GM12878 (cell line): ENCODE results near the gene CTNS. TPM values are rescaled to one million over a fixed set of nuclear protein-coding genes. Genes with fewer than 3 reads are reported as not detected.

Experiments
- ATAC-seq: fragments of 200-7000 bp; cut with Tn5 transposase; 3 replicates; pipeline ENCODE4 v1.9.1; 2020; ENCODE audit warnings: mild to moderate bottlenecking, moderate library complexity
- BruUV-seq: library from RNA; stranded (reverse); fragments of 400-500 nt; replicated peaks from 2 replicates; lab custom pipeline; 2021; lab: Mats Ljungman, UMichigan
- CTCF ChIA-PET: fragments of 300-600 bp; sonication (Branson Sonifier 250); formaldehyde crosslinking; extraction: SDS; loops from one replicate; lab custom pipeline; 2021; ENCODE audit warnings: inconsistent platforms; lab: Yijun Ruan, JAX
- POLR2A ChIA-PET: fragments of 350-600 bp; formaldehyde crosslinking; extraction: SDS; loops from one replicate; lab custom pipeline; 2021; ENCODE audit warnings: inconsistent platforms; lab: Charles Lee
- RAD21 ChIA-PET: fragments of 300-600 bp; sonication (Branson Sonifier 250); formaldehyde crosslinking; loops from one replicate; lab custom pipeline; 2023; ENCODE audit warnings: antibody characterized with exemption; ENCODE audit not compliant: unreplicated experiment; lab: Charles Lee
- SMC1A ChIA-PET: fragments of 300-600 bp; sonication (Branson Sonifier 250); formaldehyde crosslinking; loops from one replicate; lab custom pipeline; 2023; ENCODE audit not compliant: unreplicated experiment, uncharacterized antibody; lab: Charles Lee
- DNase-seq: peaks from one replicate; pipeline ENCODE4 v3.0.0-alpha.2; 2011; ENCODE audit warnings: low read depth, low spot score
- FAIRE-seq: peaks from 3 replicates; lab custom pipeline; 2011; peaks lifted over from hg19 to GRCh38; lab: Jason Lieb, UNC
- H2AFZ ChIP-seq: 2 replicates; pipeline ENCODE4 v1.6.0; 2011; ENCODE audit warnings: low read depth, low read length, control low read depth; ENCODE audit not compliant: control insufficient read depth
- H3K27ac ChIP-seq: 2 replicates; pipeline ENCODE4 v1.5.1; 2011; ENCODE audit warnings: control low read depth; ENCODE audit not compliant: control insufficient read depth, insufficient read depth
- H3K27me3 ChIP-seq, 2 experiments: replicated peaks in 1 of 2; 2 replicates each; pipeline versions ENCODE4 v1.6.0 to v1.6.1; 2011; ENCODE audit warnings: low read length in 1 of 2; ENCODE audit not compliant: control insufficient read depth in 2 of 2, insufficient read depth in 2 of 2
- H3K36me3 ChIP-seq, 2 experiments: 2 replicates each; pipeline ENCODE4 v1.5.1; 2011; ENCODE audit warnings: low read length in 1 of 2; ENCODE audit not compliant: control insufficient read depth in 2 of 2, insufficient read depth in 2 of 2
- H3K4me1 ChIP-seq: 2 replicates; pipeline ENCODE4 v1.6.1; 2011; ENCODE audit warnings: mild to moderate bottlenecking, low read length, moderate library complexity, mixed read lengths; ENCODE audit not compliant: control insufficient read depth, insufficient read depth
- H3K4me2 ChIP-seq: 2 replicates; pipeline ENCODE4 v1.6.0; 2011; ENCODE audit warnings: control low read depth; ENCODE audit not compliant: control insufficient read depth, insufficient read depth
- H3K4me3 ChIP-seq: fragments of 200-600 bp; sonication (generic); 2 replicates; pipeline ENCODE4 v1.5.1; 2016
- H3K79me2 ChIP-seq: 2 replicates; pipeline ENCODE4 v1.6.0; 2011; ENCODE audit warnings: low read length; ENCODE audit not compliant: control insufficient read depth, insufficient read depth
- H3K9ac ChIP-seq: 2 replicates; pipeline ENCODE4 v1.8.0; 2011; ENCODE audit warnings: low read length, control low read depth, mixed read lengths; ENCODE audit not compliant: control insufficient read depth, insufficient read depth
- H3K9me3 ChIP-seq: replicated peaks from 3 replicates; pipeline ENCODE4 v1.5.1; 2011; ENCODE audit warnings: mild to moderate bottlenecking, low read length; ENCODE audit not compliant: control insufficient read depth, insufficient read depth
- H4K20me1 ChIP-seq: 2 replicates; pipeline ENCODE4 v1.6.0; 2011; ENCODE audit not compliant: control insufficient read depth, insufficient read depth
- EGR1 ChIP-seq, 2 experiments: IDR thresholded peaks; 1 replicate in 1 of 2; 2 replicates in 1 of 2; pipeline ENCODE4 v1.6.1; 2011 to 2012; ENCODE audit warnings: low read depth in 2 of 2, low read length in 2 of 2, borderline replicate concordance in 1 of 2, mild to moderate bottlenecking in 1 of 2, moderate library complexity in 1 of 2
- ESRRA ChIP-seq: IDR thresholded peaks from 2 replicates; pipeline ENCODE4 v1.6.1; 2012; ENCODE audit warnings: mild to moderate bottlenecking, low read length, improper control_type of control experiment
- HDAC2 ChIP-seq: fragments of 200-600 bp; sonication (generic); IDR thresholded peaks from 2 replicates; pipeline ENCODE4 v1.6.1; 2017
- JUNB ChIP-seq: IDR thresholded peaks from 2 replicates; pipeline ENCODE4 v1.6.1; 2016; ENCODE audit warnings: antibody characterized with exemption, mild to moderate bottlenecking
- LARP7 ChIP-seq: fragments of 450-650 bp; IDR thresholded peaks from 2 replicates; pipeline ENCODE4 v1.6.1; 2017; ENCODE audit warnings: mild to moderate bottlenecking
- NR2C2 ChIP-seq: IDR thresholded peaks from 2 replicates; pipeline ENCODE4 v1.6.1; 2011; ENCODE audit warnings: borderline replicate concordance, low read depth; ENCODE audit not compliant: control insufficient read depth, insufficient read length
- NRF1 ChIP-seq: conservative IDR thresholded peaks from 2 replicates; pipeline ENCODE4 v1.6.1; 2011; ENCODE audit warnings: mild to moderate bottlenecking, low read depth, low read length, improper control_type of control experiment
- SIN3A ChIP-seq: IDR thresholded peaks from 2 replicates; pipeline ENCODE4 v1.6.1; 2012; ENCODE audit warnings: low read depth, low read length, improper control_type of control experiment
- SIX5 ChIP-seq: IDR thresholded peaks from 2 replicates; pipeline ENCODE4 v1.6.1; 2011; ENCODE audit warnings: mild to moderate bottlenecking, low read depth, low read length, moderate library complexity; ENCODE audit not compliant: severe bottlenecking
- SPI1 ChIP-seq: IDR thresholded peaks from 2 replicates; pipeline ENCODE4 v1.6.1; 2011; ENCODE audit warnings: low read depth, mild to moderate bottlenecking, low read length, moderate library complexity, borderline replicate concordance; ENCODE audit not compliant: insufficient read depth
- STAT1 ChIP-seq: fragments of 450-650 bp; conservative IDR thresholded peaks from 2 replicates; pipeline ENCODE4 v1.6.1; 2014; ENCODE audit warnings: antibody characterized with exemption, mild to moderate bottlenecking
- WGBS: methylation state at CpG from one replicate; pipeline ENCODE4 v1.1.6; 2016; ENCODE audit warnings: low lambda C conversion rate; ENCODE audit not compliant: insufficient replicate concordance, insufficient coverage; ENCODE audit errors: missing lambda C conversion rate; 5-methylcytosine and 5-hydroxymethylcytosine counted together
- in situ Hi-C: fragments of 300-500 bp; cut with MboI; formaldehyde crosslinking; loops from 9 replicates; pipeline ENCODE4 v1.14.3; 2018; ENCODE audit warnings: mixed read lengths
- intact Hi-C: fragments of 100-400 bp; cut with micrococcal nuclease; formaldehyde crosslinking; loops from one replicate; pipeline ENCODE4 v1.14.2; 2022; ENCODE audit not compliant: unreplicated experiment
- polyA plus RNA-seq, 11 experiments: library from polyadenylated mRNA; depleted of rRNA in 4 of 11; unstranded in 6 of 11; stranded (reverse) in 5 of 11; fragments of >200 nt; fragmentation: Nextera tagmentation in 4 of 11; fragmentation: Illumina TruSeq in 1 of 11; extraction: Ambion mirVana in 4 of 11; extraction: Trizol in 1 of 11; gene quantifications; 1 replicate in 1 of 11; 2 replicates in 10 of 11; pipeline versions ENCODE4 v1.2.1 to v1.2.3, GENCODE V29; 2011 to 2016; ENCODE audit warnings: inconsistent platforms in 2 of 11, missing spikeins in 2 of 11, low read depth in 1 of 11
- total RNA-seq, 4 experiments: library from RNA; depleted of rRNA in 3 of 4; stranded (reverse); fragments of >200 nt in 3 of 4; fragmentation: Illumina TruSeq in 1 of 4; extraction: Trizol in 1 of 4; gene quantifications; 2 replicates each; pipeline versions ENCODE4 v1.2.1 to v1.2.3, GENCODE V29; 2013 to 2021
- TF ChIP-seq, protein P1 (sequence below): fragments of 450-650 bp; formaldehyde crosslinking; IDR thresholded peaks from 2 replicates; pipeline ENCODE4 v1.4.0; 2020; ENCODE audit warnings: mild to moderate bottlenecking, moderate library complexity
- TF ChIP-seq, protein P2 (sequence below): fragments of 450-650 bp; IDR thresholded peaks from 2 replicates; pipeline ENCODE4 v1.6.1; 2017; ENCODE audit warnings: borderline replicate concordance
- TF ChIP-seq, protein P3 (sequence below): IDR thresholded peaks from 2 replicates; pipeline ENCODE4 v1.6.1; 2011; ENCODE audit warnings: low read depth, mild to moderate bottlenecking, low read length, moderate library complexity, borderline replicate concordance; ENCODE audit errors: extremely low read depth
- TF ChIP-seq, protein P4 (sequence below): fragments of 450-650 bp; IDR thresholded peaks from 2 replicates; pipeline ENCODE4 v1.6.1; 2017; ENCODE audit warnings: mild to moderate bottlenecking

The CTNS gene
- total and polyA plus RNA-seq, 10 of the 15 experiments (the other 5 are each of a cell fraction or from before 2014, with no cell fraction given): 0.92 to 10.7 (median 6.4) TPM

DNA sequence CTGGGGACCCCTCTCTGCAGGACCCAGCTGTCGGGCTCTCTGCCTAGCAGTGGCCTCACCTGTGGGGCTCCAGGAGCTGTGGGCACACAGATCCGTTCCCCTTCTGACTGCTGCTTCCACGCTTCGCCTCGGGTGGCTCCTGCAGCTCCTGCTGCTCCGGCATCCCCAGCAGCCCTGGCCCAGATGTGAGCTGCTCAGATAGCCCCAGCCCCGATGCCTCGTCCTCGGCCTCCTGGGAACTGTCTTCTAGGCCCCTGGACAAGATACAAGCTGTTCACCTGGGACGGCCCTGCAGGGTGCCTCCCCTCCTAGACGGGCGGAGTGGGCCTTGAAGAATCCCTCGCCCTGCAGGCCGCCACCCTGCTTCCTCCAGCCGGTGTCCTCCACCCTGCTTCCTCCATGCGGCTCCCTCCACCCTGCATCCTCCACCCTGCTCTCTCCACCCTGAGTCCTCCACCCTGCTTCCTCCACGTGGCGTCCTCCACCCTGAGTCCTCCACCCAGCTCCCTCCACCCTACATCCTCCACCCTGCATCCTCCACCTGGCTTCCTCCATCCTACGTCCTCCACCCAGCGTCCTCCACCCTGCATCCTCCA, 43.1 kb downstream of the CTNS start:
- ChIA-PET RAD21 (no interaction called here), CTCF (interaction anchor here (1.3 kb wide), 1 partner anchor 58 kb away, joined by 6 read pairs; no protein-coding TSS in a partner anchor), POLR2A (no interaction called here), SMC1A (interaction anchor here (0.9 kb wide), 1 partner anchor 9 kb away, joined by 3 read pairs; no protein-coding TSS in a partner anchor)
- in situ Hi-C loops (loop anchor here (5.0 kb wide), 1 partner anchor 143 kb away; no protein-coding TSS in a partner anchor), intact Hi-C loops (no loop called here)
- no peak overlapping the region for H3K9ac ChIP-seq
- peaks cover 0 to 7% of the 10 kb centered on the region in 2 experiments; a peak in 2 of 4 replicates for H3K36me3 ChIP-seq
- 54% methylated on average over 19 of the region's 20 CpGs for WGBS
- H3K4me2 ChIP-seq: no peak overlapping the region
- ATAC-seq (no peak), FAIRE-seq (no peak), DNase-seq (no peak)
- H3K9me3 ChIP-seq: no peaks in the 10 kb centered on the region
- BruUV-seq: no TSS peak
- no peaks in the 10 kb centered on the region for H4K20me1 ChIP-seq
- H2AFZ ChIP-seq: no peak overlapping the region
- H3K79me2 ChIP-seq: no peaks in the 10 kb centered on the region
- no peak overlapping the region for H3K4me3 ChIP-seq
- H3K4me1 ChIP-seq: peaks cover 6% of the 10 kb centered on the region; the same call in 1 of the 2 replicates
- H3K27me3 ChIP-seq: no peaks in the 10 kb centered on the region
- no peak overlapping the region for H3K27ac ChIP-seq
- TF ChIP-seq, protein P1, sequence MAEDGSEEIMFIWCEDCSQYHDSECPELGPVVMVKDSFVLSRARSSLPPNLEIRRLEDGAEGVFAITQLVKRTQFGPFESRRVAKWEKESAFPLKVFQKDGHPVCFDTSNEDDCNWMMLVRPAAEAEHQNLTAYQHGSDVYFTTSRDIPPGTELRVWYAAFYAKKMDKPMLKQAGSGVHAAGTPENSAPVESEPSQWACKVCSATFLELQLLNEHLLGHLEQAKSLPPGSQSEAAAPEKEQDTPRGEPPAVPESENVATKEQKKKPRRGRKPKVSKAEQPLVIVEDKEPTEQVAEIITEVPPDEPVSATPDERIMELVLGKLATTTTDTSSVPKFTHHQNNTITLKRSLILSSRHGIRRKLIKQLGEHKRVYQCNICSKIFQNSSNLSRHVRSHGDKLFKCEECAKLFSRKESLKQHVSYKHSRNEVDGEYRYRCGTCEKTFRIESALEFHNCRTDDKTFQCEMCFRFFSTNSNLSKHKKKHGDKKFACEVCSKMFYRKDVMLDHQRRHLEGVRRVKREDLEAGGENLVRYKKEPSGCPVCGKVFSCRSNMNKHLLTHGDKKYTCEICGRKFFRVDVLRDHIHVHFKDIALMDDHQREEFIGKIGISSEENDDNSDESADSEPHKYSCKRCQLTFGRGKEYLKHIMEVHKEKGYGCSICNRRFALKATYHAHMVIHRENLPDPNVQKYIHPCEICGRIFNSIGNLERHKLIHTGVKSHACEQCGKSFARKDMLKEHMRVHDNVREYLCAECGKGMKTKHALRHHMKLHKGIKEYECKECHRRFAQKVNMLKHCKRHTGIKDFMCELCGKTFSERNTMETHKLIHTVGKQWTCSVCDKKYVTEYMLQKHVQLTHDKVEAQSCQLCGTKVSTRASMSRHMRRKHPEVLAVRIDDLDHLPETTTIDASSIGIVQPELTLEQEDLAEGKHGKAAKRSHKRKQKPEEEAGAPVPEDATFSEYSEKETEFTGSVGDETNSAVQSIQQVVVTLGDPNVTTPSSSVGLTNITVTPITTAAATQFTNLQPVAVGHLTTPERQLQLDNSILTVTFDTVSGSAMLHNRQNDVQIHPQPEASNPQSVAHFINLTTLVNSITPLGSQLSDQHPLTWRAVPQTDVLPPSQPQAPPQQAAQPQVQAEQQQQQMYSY (CRISPR knock-in tag): no peak
- no peak for TF ChIP-seq NR2C2
- TF ChIP-seq STAT1: no peak
- no peak for TF ChIP-seq SPI1
- no peak for TF ChIP-seq EGR1 (IDR thresholded peaks at IDR 0.05; ENCODE audit: borderline replicate concordance in 1 of 2, low read depth in 2 of 2, low read length in 2 of 2)
- no peak for TF ChIP-seq SIX5
- TF ChIP-seq HDAC2: no peak
- TF ChIP-seq SIN3A: no peak
- TF ChIP-seq, protein P2, sequence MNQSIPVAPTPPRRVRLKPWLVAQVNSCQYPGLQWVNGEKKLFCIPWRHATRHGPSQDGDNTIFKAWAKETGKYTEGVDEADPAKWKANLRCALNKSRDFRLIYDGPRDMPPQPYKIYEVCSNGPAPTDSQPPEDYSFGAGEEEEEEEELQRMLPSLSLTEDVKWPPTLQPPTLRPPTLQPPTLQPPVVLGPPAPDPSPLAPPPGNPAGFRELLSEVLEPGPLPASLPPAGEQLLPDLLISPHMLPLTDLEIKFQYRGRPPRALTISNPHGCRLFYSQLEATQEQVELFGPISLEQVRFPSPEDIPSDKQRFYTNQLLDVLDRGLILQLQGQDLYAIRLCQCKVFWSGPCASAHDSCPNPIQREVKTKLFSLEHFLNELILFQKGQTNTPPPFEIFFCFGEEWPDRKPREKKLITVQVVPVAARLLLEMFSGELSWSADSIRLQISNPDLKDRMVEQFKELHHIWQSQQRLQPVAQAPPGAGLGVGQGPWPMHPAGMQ: no peak
- TF ChIP-seq LARP7: no peak
- TF ChIP-seq JUNB: no peak
- TF ChIP-seq, protein P3, sequence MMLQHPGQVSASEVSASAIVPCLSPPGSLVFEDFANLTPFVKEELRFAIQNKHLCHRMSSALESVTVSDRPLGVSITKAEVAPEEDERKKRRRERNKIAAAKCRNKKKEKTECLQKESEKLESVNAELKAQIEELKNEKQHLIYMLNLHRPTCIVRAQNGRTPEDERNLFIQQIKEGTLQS: no peak
- TF ChIP-seq NRF1: no peak
- TF ChIP-seq ESRRA: no peak
- TF ChIP-seq, protein P4, sequence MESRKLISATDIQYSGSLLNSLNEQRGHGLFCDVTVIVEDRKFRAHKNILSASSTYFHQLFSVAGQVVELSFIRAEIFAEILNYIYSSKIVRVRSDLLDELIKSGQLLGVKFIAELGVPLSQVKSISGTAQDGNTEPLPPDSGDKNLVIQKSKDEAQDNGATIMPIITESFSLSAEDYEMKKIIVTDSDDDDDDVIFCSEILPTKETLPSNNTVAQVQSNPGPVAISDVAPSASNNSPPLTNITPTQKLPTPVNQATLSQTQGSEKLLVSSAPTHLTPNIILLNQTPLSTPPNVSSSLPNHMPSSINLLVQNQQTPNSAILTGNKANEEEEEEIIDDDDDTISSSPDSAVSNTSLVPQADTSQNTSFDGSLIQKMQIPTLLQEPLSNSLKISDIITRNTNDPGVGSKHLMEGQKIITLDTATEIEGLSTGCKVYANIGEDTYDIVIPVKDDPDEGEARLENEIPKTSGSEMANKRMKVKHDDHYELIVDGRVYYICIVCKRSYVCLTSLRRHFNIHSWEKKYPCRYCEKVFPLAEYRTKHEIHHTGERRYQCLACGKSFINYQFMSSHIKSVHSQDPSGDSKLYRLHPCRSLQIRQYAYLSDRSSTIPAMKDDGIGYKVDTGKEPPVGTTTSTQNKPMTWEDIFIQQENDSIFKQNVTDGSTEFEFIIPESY: no peak
